ENCODE results near the gene SPATS2.

Gene SPATS2

GRCh38 chr12:49489154-49489553 lies 121.9 kb downstream of the SPATS2 start:
- Histone ChIP-seq H3K9me2 (replicated peaks; ENCODE audit: insufficient read depth, low read length) (no peaks in the 10 kb centered on the region), H3F3A (ENCODE audit: insufficient read depth) (0 out of 2 replicates have a peak, but pooled peaks cover 4% of the 10 kb centered on the region), H3K79me2 (ENCODE audit: insufficient read depth, low read length) (no peaks in the 10 kb centered on the region), H3K9ac (ENCODE audit: low read length) (no peak overlapping the region), H3K27ac (ENCODE audit: low read depth, low read length) (no peak overlapping the region), H3K36me3 (ENCODE audit: low read length) (peaks cover 5% of the 10 kb centered on the region; the same call in 1 of the 2 replicates), H3K27me3 (ENCODE audit: low read length) (no peaks in the 10 kb centered on the region), H3K4me2 (ENCODE audit: low read depth, low read length, poor library complexity, severe bottlenecking) (no peak overlapping the region), H3K4me3 (ENCODE audit: insufficient read depth, low read length, poor library complexity, severe bottlenecking) (no peak overlapping the region), H3K9me3 (ENCODE audit: insufficient read depth, low read length) (no peaks in the 10 kb centered on the region), H4K20me1 (ENCODE audit: low read depth, low read length) (no peaks in the 10 kb centered on the region), H2AFZ (ENCODE audit: low read depth, low read length, severe bottlenecking) (no peak overlapping the region)
- TF ChIP-seq, protein P1, sequence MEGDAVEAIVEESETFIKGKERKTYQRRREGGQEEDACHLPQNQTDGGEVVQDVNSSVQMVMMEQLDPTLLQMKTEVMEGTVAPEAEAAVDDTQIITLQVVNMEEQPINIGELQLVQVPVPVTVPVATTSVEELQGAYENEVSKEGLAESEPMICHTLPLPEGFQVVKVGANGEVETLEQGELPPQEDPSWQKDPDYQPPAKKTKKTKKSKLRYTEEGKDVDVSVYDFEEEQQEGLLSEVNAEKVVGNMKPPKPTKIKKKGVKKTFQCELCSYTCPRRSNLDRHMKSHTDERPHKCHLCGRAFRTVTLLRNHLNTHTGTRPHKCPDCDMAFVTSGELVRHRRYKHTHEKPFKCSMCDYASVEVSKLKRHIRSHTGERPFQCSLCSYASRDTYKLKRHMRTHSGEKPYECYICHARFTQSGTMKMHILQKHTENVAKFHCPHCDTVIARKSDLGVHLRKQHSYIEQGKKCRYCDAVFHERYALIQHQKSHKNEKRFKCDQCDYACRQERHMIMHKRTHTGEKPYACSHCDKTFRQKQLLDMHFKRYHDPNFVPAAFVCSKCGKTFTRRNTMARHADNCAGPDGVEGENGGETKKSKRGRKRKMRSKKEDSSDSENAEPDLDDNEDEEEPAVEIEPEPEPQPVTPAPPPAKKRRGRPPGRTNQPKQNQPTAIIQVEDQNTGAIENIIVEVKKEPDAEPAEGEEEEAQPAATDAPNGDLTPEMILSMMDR (IDR thresholded peaks at IDR 0.05; ENCODE audit: insufficient read depth, low read length, poor library complexity, severe bottlenecking): no peak
- TF ChIP-seq EZH2phosphoT487 (conservative IDR thresholded peaks at IDR 0.05; ENCODE audit: low read length): no peak

DNA sequence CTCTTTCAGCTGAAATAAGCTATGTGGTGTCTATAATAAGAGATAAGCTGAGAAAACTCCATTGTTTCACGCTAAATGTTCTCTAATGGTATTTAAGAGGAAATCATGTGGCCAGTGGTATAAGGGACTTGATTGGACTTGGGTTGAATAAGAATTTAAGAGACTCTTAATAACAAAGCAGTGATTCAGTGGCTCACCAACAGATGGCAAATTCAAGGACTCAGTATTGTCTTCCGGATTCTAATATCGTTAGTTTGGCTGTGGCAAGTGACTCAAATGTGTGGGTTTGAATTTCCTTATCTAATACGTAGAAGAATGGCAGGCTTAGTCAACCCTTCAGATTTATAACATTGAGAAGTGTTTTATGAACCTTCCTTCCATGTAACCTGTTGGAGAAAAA lies 122.5 kb downstream of the SPATS2 start:
- no peaks in the 10 kb centered on the region for H3K79me2 ChIP-seq (ENCODE audit: insufficient read depth, low read length)
- peaks cover 5% of the 10 kb centered on the region; the same call in 1 of the 2 replicates for H3K36me3 ChIP-seq (ENCODE audit: low read length)
- no peaks in the 10 kb centered on the region for H4K20me1 ChIP-seq (ENCODE audit: low read depth, low read length)
- 0 out of 2 replicates have a peak, but pooled peaks cover 4% of the 10 kb centered on the region for H3F3A ChIP-seq (ENCODE audit: insufficient read depth)
- no peak overlapping the region for H2AFZ ChIP-seq (ENCODE audit: low read depth, low read length, severe bottlenecking)
- no peaks in the 10 kb centered on the region for H3K9me2 ChIP-seq (replicated peaks; ENCODE audit: insufficient read depth, low read length)
- no peak overlapping the region for H3K4me3 ChIP-seq (ENCODE audit: insufficient read depth, low read length, poor library complexity, severe bottlenecking)
- no peak overlapping the region for H3K9ac ChIP-seq (ENCODE audit: low read length)
- no peaks in the 10 kb centered on the region for H3K27me3 ChIP-seq (ENCODE audit: low read length)
- H3K9me3 ChIP-seq (ENCODE audit: insufficient read depth, low read length): no peaks in the 10 kb centered on the region
- TF ChIP-seq, protein P1 (IDR thresholded peaks at IDR 0.05; ENCODE audit: insufficient read depth, low read length, poor library complexity, severe bottlenecking): no peak
- no peak overlapping the region for H3K4me2 ChIP-seq (ENCODE audit: low read depth, low read length, poor library complexity, severe bottlenecking)
- no peak overlapping the region for H3K27ac ChIP-seq (ENCODE audit: low read depth, low read length)

DNA sequence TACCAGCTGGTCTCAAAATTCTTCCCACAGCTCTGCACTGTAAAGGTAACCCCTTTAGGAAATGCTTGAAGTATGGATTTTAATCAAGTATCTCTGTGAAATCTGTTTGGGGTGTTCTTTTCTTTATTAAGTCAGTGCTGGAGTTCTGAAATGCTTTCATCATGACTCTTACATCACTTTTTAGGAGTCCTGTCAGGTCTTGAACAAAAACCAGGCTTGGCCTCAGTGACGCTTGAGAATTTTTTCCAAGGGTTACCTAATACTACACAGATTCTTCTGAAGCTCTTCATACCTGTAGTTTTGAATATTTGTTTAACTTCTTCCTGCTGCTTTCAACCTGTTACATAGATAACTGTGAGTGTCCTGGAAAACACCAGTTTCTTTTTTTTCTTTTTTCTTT lies 124.6 kb downstream of the SPATS2 start:
- Histone ChIP-seq H3K27ac (ENCODE audit: low read depth, low read length) (no peak overlapping the region), H3K36me3 (ENCODE audit: low read length) (peaks cover 13% of the 10 kb centered on the region), H3K9me2 (replicated peaks; ENCODE audit: insufficient read depth, low read length) (no peaks in the 10 kb centered on the region), H2AFZ (ENCODE audit: low read depth, low read length, severe bottlenecking) (no peak overlapping the region), H4K20me1 (ENCODE audit: low read depth, low read length) (no peaks in the 10 kb centered on the region), H3K4me2 (ENCODE audit: low read depth, low read length, poor library complexity, severe bottlenecking) (no peak overlapping the region), H3K79me2 (ENCODE audit: insufficient read depth, low read length) (no peaks in the 10 kb centered on the region), H3K9ac (ENCODE audit: low read length) (no peak overlapping the region), H3K27me3 (ENCODE audit: low read length) (no peaks in the 10 kb centered on the region), H3K9me3 (ENCODE audit: insufficient read depth, low read length) (no peaks in the 10 kb centered on the region), H3F3A (ENCODE audit: insufficient read depth) (0 out of 2 replicates have a peak, but pooled peaks cover 4% of the 10 kb centered on the region), H3K4me3 (ENCODE audit: insufficient read depth, low read length, poor library complexity, severe bottlenecking) (no peak overlapping the region)
- TF ChIP-seq, protein P1 (IDR thresholded peaks at IDR 0.05; ENCODE audit: insufficient read depth, low read length, poor library complexity, severe bottlenecking): no peak
- no peak for TF ChIP-seq EZH2phosphoT487 (conservative IDR thresholded peaks at IDR 0.05; ENCODE audit: low read length)

Data from SU-DHL-6 (cell line).